H1 (cell line): ENCODE data around the gene LAD1. TPM values are rescaled to one million over a fixed set of nuclear protein-coding genes. Genes with fewer than 3 reads are reported as not detected.

Experiments
- CTBP2 ChIP-seq: IDR thresholded peaks from 2 replicates; pipeline ENCODE4 v1.7.0; 2011; ENCODE audit warnings: borderline replicate concordance, mild to moderate bottlenecking, moderate library complexity, mixed read lengths, low read length; ENCODE audit not compliant: insufficient read depth, insufficient read length
- CTCF ChIP-seq, 3 experiments: IDR thresholded peaks; 1 replicate in 2 of 3; 2 replicates in 1 of 3; pipeline versions ENCODE4 v1.5.1 to v1.6.1; 2011; ENCODE audit warnings: low read length in 3 of 3, mild to moderate bottlenecking in 3 of 3, inconsistent platforms in 2 of 3, low read depth in 1 of 3, moderate library complexity in 1 of 3; ENCODE audit not compliant: insufficient read depth in 1 of 3; ENCODE audit errors: control extremely low read depth in 1 of 3
- GABPA ChIP-seq: IDR thresholded peaks from 2 replicates; pipeline ENCODE4 v1.6.1; 2011; ENCODE audit warnings: mild to moderate bottlenecking, low read length, moderate library complexity, borderline replicate concordance; ENCODE audit not compliant: insufficient read depth
- HDAC2 ChIP-seq, 2 experiments: fragments of 300-600 bp in 1 of 2; sonication (generic) in 1 of 2; IDR thresholded peaks; 2 replicates each; pipeline ENCODE4 v1.6.1; 2011 to 2012; ENCODE audit warnings: low read depth in 2 of 2, low read length in 2 of 2, mild to moderate bottlenecking in 2 of 2, moderate library complexity in 2 of 2, borderline replicate concordance in 1 of 2, inconsistent platforms in 1 of 2
- JUND ChIP-seq: IDR thresholded peaks from 2 replicates; pipeline ENCODE4 v1.6.1; 2011; ENCODE audit warnings: mild to moderate bottlenecking, improper control_type of control experiment, low read length
- RXRA ChIP-seq: IDR thresholded peaks from 2 replicates; pipeline ENCODE4 v1.6.1; 2011; ENCODE audit warnings: low read depth, mild to moderate bottlenecking, low read length, moderate library complexity; ENCODE audit not compliant: insufficient read depth
- SRF ChIP-seq: IDR thresholded peaks from 2 replicates; pipeline ENCODE4 v1.6.1; 2011; ENCODE audit warnings: mild to moderate bottlenecking, low read depth, low read length, moderate library complexity
- TCF12 ChIP-seq: IDR thresholded peaks from 2 replicates; pipeline ENCODE4 v1.6.1; 2011; ENCODE audit warnings: low read depth, mild to moderate bottlenecking, low read length
- polyA plus RNA-seq, 7 experiments: library from polyadenylated mRNA; depleted of rRNA in 3 of 7; stranded (reverse) in 5 of 7; unstranded in 2 of 7; fragments of >200 nt in 5 of 7; fragments of 200-250 nt in 2 of 7; gene quantifications; 1 replicate in 5 of 7; 2 replicates in 1 of 7; 4 replicates in 1 of 7; pipeline versions ENCODE4 v1.2.1 to v1.2.3, GENCODE V29; 2011 to 2013; ENCODE audit warnings: missing spikeins in 2 of 7, mixed read lengths in 2 of 7
- total RNA-seq: library from RNA; stranded (reverse); fragmentation: NEBNext Ultra II Directional; extraction: Animal tissue kit (Norgen Biotek cat#: 25700); gene quantifications from 2 replicates; pipeline ENCODE4 v1.2.1, GENCODE V29; 2021

The LAD1 gene
- total and polyA plus RNA-seq, 2 of the 8 experiments (the other 6 are each of a cell fraction or from before 2014, with no cell fraction given), result 9.3 to 32.8 TPM

DNA sequence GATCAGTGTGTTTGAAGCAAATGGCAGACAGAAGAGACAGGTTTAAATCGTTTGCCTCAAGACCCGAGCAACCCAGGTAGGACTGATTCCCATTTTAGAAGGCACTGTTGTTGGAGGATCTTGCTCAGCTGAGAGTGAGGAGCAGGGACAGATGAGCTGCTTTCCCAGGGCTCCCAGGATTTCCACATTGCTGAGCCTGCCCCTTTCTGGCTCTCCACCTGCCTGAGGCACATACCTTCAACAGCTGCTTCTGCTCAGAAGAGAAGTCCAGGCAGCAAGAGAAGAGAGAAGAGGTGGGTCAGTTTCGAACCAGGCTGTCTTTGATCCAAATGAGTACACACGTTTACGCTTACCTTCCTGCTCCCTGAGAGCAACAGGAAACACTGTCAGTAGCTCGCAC lies 27.3 kb downstream of the LAD1 start (continued):
- TF ChIP-seq CTCF (IDR thresholded peaks at IDR 0.05; ENCODE audit: control extremely low read depth in 1 of 3, insufficient read depth in 1 of 3, low read depth in 1 of 3, low read length in 3 of 3) (no peak), TCF12 (no peak), JUND (no peak), CTBP2 (no peak), HDAC2 (IDR thresholded peaks at IDR 0.05; ENCODE audit: borderline replicate concordance in 1 of 2, low read depth in 2 of 2, low read length in 2 of 2) (no peak), RXRA (no peak), SRF (no peak), GABPA (no peak)
